A673 (cell line): ENCODE data around the gene PHF21A. TPM values are rescaled to one million over a fixed set of nuclear protein-coding genes. Genes with fewer than 3 reads are reported as not detected.
"Not testable (repeated sequence)": the region's sequence is repeated elsewhere in the genome, so short reads cannot be mapped to it uniquely, and the experiment has no call there.

Source experiments
- BruUV-seq: library from RNA; stranded (reverse); fragments of 400-500 nt; replicated peaks from 2 replicates; lab custom pipeline; 2021; lab: Mats Ljungman, UMichigan
- CTCF ChIA-PET: fragments of 300-600 bp; sonication (Branson Sonifier 250); formaldehyde crosslinking; loops from one replicate; lab custom pipeline; 2022; ENCODE audit warnings: antibody characterized with exemption; lab: Charles Lee
- POLR2A ChIA-PET: fragments of 300-600 bp; sonication (Branson Sonifier 250); formaldehyde crosslinking; loops from one replicate; lab custom pipeline; 2022; ENCODE audit warnings: antibody characterized with exemption; ENCODE audit not compliant: low non-redundant PET; lab: Charles Lee
- DNase-seq: peaks from one replicate; pipeline ENCODE4 v3.0.0-alpha.2; 2015; ENCODE audit warnings: low spot score
- H3K27ac ChIP-seq: fragments of 200-600 bp; sonication (generic); 2 replicates; pipeline ENCODE4 v1.5.1; 2016; ENCODE audit warnings: mixed run types, low read depth, mild to moderate bottlenecking, mixed read lengths, antibody characterized with exemption, low read length; ENCODE audit not compliant: poor library complexity, severe bottlenecking
- H3K27me3 ChIP-seq: fragments of 200-600 bp; sonication (generic); replicated peaks from 2 replicates; pipeline ENCODE4 v1.6.1; 2017; ENCODE audit warnings: mixed run types, low read depth, mild to moderate bottlenecking, mixed read lengths, antibody characterized with exemption, low read length; ENCODE audit not compliant: insufficient read depth, poor library complexity
- H3K36me3 ChIP-seq: fragments of 200-600 bp; sonication (generic); 2 replicates; pipeline ENCODE4 v1.6.1; 2016; ENCODE audit warnings: mixed run types, mild to moderate bottlenecking, mixed read lengths, antibody characterized with exemption, low read length; ENCODE audit not compliant: insufficient read depth, poor library complexity, severe bottlenecking
- H3K4me1 ChIP-seq: fragments of 200-600 bp; sonication (generic); 2 replicates; pipeline ENCODE4 v1.6.1; 2017; ENCODE audit warnings: mixed run types, mild to moderate bottlenecking, mixed read lengths, antibody characterized with exemption, low read length; ENCODE audit not compliant: insufficient read depth, poor library complexity, severe bottlenecking
- H3K4me3 ChIP-seq: fragments of 200-600 bp; sonication (generic); 2 replicates; pipeline ENCODE4 v1.5.1; 2016; ENCODE audit warnings: low read depth, mixed run types, mild to moderate bottlenecking, mixed read lengths, low read length; ENCODE audit not compliant: poor library complexity, severe bottlenecking
- H3K9me3 ChIP-seq: fragments of 200-600 bp; sonication (generic); 2 replicates; pipeline ENCODE4 v1.6.1; 2016; ENCODE audit warnings: mixed run types, low read depth, mild to moderate bottlenecking, mixed read lengths, antibody characterized with exemption, low read length; ENCODE audit not compliant: poor library complexity, severe bottlenecking
- EZH2 ChIP-seq: fragments of 200-600 bp; sonication (generic); IDR thresholded peaks from 2 replicates; pipeline ENCODE4 v1.6.1; 2017; ENCODE audit warnings: borderline replicate concordance, low read depth, mild to moderate bottlenecking, mixed read lengths, antibody characterized with exemption, low read length; ENCODE audit not compliant: poor library complexity, severe bottlenecking
- intact Hi-C: fragments of 100-400 bp; cut with micrococcal nuclease; formaldehyde crosslinking; loops from one replicate; pipeline ENCODE4 v1.10.0; 2022; ENCODE audit not compliant: unreplicated experiment
- total RNA-seq: library from RNA; stranded (reverse); gene quantifications from 2 replicates; pipeline ENCODE4 v1.2.3, GENCODE V29; 2021
- TF ChIP-seq, protein P1 (sequence below): fragments of 300-800, 200-600 bp; sonication (generic); conservative IDR thresholded peaks from 2 replicates; pipeline ENCODE4 v1.5.1; 2017; ENCODE audit warnings: low read depth, mild to moderate bottlenecking, antibody characterized with exemption, low read length, moderate library complexity, mixed read lengths

PHF21A gene
- total RNA-seq, 1 experiment from 2014 or later = 77.2 TPM

DNA sequence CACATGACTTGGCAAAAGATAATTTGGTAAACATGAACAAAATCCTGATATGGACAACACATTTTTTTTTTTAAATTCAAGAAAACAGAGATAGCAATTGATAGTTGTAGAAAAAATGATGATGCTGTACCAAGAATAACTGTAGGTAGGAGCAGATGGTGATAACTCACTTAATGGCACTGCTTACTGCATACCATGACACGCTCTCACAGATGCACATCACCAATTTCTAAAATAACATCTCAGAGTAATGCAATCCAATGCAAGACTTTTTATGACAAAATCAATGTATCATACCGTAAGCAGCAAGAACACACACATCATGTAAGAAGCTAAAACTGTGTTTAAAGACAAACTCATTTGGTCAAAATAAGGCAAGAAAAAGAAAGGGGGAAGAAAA, 102.6 kb downstream of the PHF21A start:
- Histone ChIP-seq H3K36me3 (no peaks in the 10 kb centered on the region), H3K9me3 (peaks cover 4% of the 10 kb centered on the region), H3K4me1 (no peaks in the 10 kb centered on the region), H3K4me3 (no peak overlapping the region), H3K27ac (no peak overlapping the region), H3K27me3 (no peaks in the 10 kb centered on the region)
- ChIA-PET POLR2A (no interaction called here), CTCF (interaction anchor here (0.6 to 0.7 kb wide), 2 partner anchors 54 to 147 kb away, joined by 3 read pairs; no protein-coding TSS in a partner anchor)
- no TSS peak for BruUV-seq
- no peak for DNase-seq
- intact Hi-C loops = no loop called here
- TF ChIP-seq, protein P1, sequence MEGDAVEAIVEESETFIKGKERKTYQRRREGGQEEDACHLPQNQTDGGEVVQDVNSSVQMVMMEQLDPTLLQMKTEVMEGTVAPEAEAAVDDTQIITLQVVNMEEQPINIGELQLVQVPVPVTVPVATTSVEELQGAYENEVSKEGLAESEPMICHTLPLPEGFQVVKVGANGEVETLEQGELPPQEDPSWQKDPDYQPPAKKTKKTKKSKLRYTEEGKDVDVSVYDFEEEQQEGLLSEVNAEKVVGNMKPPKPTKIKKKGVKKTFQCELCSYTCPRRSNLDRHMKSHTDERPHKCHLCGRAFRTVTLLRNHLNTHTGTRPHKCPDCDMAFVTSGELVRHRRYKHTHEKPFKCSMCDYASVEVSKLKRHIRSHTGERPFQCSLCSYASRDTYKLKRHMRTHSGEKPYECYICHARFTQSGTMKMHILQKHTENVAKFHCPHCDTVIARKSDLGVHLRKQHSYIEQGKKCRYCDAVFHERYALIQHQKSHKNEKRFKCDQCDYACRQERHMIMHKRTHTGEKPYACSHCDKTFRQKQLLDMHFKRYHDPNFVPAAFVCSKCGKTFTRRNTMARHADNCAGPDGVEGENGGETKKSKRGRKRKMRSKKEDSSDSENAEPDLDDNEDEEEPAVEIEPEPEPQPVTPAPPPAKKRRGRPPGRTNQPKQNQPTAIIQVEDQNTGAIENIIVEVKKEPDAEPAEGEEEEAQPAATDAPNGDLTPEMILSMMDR = no peak
- TF ChIP-seq EZH2 = no peak

DNA sequence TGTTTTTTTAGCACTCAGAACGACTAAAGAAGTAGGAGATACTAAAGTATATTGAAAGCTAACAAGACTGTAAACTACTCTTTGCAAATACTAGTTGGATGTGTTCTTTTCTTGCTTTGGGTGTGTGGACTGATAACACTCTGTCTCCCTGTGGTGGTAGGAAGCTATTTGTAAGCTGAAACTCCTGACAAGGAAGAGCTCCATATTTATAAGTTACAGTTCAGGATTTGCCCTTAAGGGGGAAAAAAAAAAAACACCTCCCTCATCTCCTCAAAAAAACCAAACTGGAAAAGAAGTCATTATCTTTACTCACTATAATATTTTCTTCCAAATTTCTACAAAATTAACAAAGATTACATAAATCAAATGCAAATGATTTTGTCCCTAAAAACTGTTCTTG, 103.9 kb downstream of the PHF21A start:
- no peaks in the 10 kb centered on the region for H3K27me3 ChIP-seq
- no peak overlapping the region for H3K27ac ChIP-seq
- TF ChIP-seq, protein P1 = no peak
- no peak for TF ChIP-seq EZH2
- H3K9me3 ChIP-seq = peaks cover 4% of the 10 kb centered on the region
- H3K36me3 ChIP-seq = no peaks in the 10 kb centered on the region
- ChIA-PET CTCF (interaction anchor here (0.7 kb wide), 1 partner anchor 34 kb away, joined by 3 read pairs; no protein-coding TSS in a partner anchor), POLR2A (interaction anchor here (0.6 kb wide), 1 partner anchor 121 kb away, joined by 5 read pairs; no protein-coding TSS in a partner anchor)
- H3K4me3 ChIP-seq = no peak overlapping the region
- no peaks in the 10 kb centered on the region for H3K4me1 ChIP-seq
- no peak for DNase-seq
- intact Hi-C loops = no loop called here
- BruUV-seq = no TSS peak

DNA sequence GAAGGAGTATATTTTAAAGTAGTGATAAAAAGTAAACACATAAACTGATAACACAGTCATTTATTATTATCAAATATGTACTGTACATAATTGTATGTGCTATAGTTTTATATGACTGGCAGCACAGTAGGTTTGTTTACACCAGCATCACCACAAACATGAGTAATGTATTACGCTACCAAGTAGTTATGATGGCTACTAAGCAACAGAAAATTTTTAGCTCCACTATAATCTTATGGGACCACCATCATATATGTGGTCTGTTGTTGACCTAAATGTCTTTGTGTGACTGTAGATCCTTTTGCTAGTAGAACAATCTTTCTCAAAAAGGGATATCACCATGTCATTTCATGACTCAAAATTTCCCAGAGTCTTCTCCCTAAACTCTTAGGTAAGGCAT, 105.3 kb downstream of the PHF21A start:
- H3K36me3 ChIP-seq = no peaks in the 10 kb centered on the region
- CTCF ChIA-PET = no interaction called here
- peaks cover 4% of the 10 kb centered on the region for H3K9me3 ChIP-seq
- POLR2A ChIA-PET = no interaction called here
- DNase-seq = no peak
- intact Hi-C loops = no loop called here
- no peaks in the 10 kb centered on the region for H3K27me3 ChIP-seq
- H3K4me1 ChIP-seq = no peaks in the 10 kb centered on the region
- BruUV-seq = no TSS peak
- TF ChIP-seq, protein P1 = no peak
- no peak for TF ChIP-seq EZH2
- no peak overlapping the region for H3K4me3 ChIP-seq
- H3K27ac ChIP-seq = no peak overlapping the region

DNA sequence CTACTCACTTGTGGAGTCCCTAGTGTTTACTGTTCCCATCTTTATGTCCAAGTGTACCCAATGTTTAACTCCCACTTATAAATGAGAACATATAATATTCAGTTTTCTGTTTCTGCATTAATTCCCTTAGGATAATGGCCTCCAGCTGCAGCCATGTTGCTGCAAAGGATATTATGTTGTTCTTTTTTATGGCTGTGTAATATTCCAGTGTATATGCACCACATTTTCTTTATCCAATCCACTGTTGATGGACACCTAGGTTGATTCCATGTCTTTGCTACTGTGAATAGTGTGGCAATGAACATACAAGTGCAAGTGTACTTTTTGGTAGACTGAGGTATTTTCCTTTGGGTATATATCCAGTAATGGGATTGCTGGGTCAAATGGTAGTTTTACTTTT, 107.1 kb downstream of the PHF21A start:
- H3K27ac ChIP-seq, H3K9me3 ChIP-seq, H3K27me3 ChIP-seq, H3K4me1 ChIP-seq, H3K36me3 ChIP-seq, DNase-seq, CTCF ChIA-PET, BruUV-seq, H3K4me3 ChIP-seq, POLR2A ChIA-PET: not testable (repeated sequence)
- intact Hi-C loops = loop anchor here (5.0 kb wide), 1 partner anchor 48 kb away; no protein-coding TSS in a partner anchor
